Activated CD8-positive, alpha-beta T cell treated with anti-CD3 and anti-CD28 coated beads for 36 hours (primary cell): ENCODE data around the gene ZNF407. TPM values are rescaled to one million over a fixed set of nuclear protein-coding genes. Genes with fewer than 3 reads are reported as not detected.

Experiments
- ATAC-seq: fragments of 200-7000 bp; cut with Tn5 transposase; one replicate; pipeline ENCODE4 v1.10.0; 2021; ENCODE audit warnings: mild to moderate bottlenecking, moderate library complexity
- CTCF ChIA-PET: fragments of 350-600 bp; sonication (Branson Sonifier 250); formaldehyde crosslinking; loops from one replicate; lab custom pipeline; 2021; ENCODE audit warnings: antibody characterized with exemption; lab: Charles Lee
- POLR2A ChIA-PET: fragments of 350-600 bp; sonication (Branson Sonifier 250); formaldehyde crosslinking; loops from one replicate; lab custom pipeline; 2021; ENCODE audit warnings: antibody characterized with exemption; lab: Charles Lee
- DNase-seq: peaks from one replicate; pipeline ENCODE4 v3.0.0-alpha.2; 2020
- H3K27ac Mint-ChIP-seq: one replicate; pipeline ENCODE4 v1.8.0; 2021; ENCODE audit warnings: mild to moderate bottlenecking, mixed read lengths
- H3K27me3 Mint-ChIP-seq: one replicate; pipeline ENCODE4 v1.8.0; 2021; ENCODE audit warnings: mixed read lengths
- H3K36me3 Mint-ChIP-seq: one replicate; pipeline ENCODE4 v1.8.0; 2021; ENCODE audit warnings: low read depth, mixed read lengths
- H3K4me1 Mint-ChIP-seq: one replicate; pipeline ENCODE4 v1.8.0; 2021; ENCODE audit warnings: low read depth, mixed read lengths
- H3K4me3 Mint-ChIP-seq: one replicate; pipeline ENCODE4 v1.8.0; 2021; ENCODE audit warnings: mild to moderate bottlenecking, moderate library complexity, mixed read lengths
- H3K9me3 Mint-ChIP-seq: one replicate; pipeline ENCODE4 v1.8.0; 2021; ENCODE audit warnings: mixed read lengths
- CTCF ChIP-seq: fragments of 200-600 bp; IDR thresholded peaks from one replicate; pipeline ENCODE4 v1.8.0; 2022; ENCODE audit warnings: antibody characterized with exemption, mild to moderate bottlenecking
- intact Hi-C: fragments of 100-400 bp; cut with micrococcal nuclease; formaldehyde crosslinking; loops from one replicate; pipeline ENCODE4 v1.10.0; 2022
- total RNA-seq, 2 experiments: library from RNA; stranded (reverse); gene quantifications; one replicate each; pipeline ENCODE4 v1.2.3, GENCODE V29; 2021

The ZNF407 gene
- total RNA-seq, 2 experiments from 2014 or later: 9.9 to 10.8 TPM

- Mint-ChIP-seq H3K4me1 (peaks cover 20% of the 10 kb centered on the region), H3K4me3 (no peak overlapping the region), H3K36me3 (peaks cover 1% of the 10 kb centered on the region), H3K27ac (no peak overlapping the region), H3K27me3 (no peaks in the 10 kb centered on the region), H3K9me3 (no peaks in the 10 kb centered on the region)
- POLR2A ChIA-PET: no interaction called here
- intact Hi-C loops: no loop called here
- DNase-seq (no peak), ATAC-seq (no peak)
- no peak for TF ChIP-seq CTCF
- CTCF ChIA-PET: interaction anchor here (1.5 kb wide), 1 partner anchor 11 kb away, joined by 3 read pairs; no protein-coding TSS in a partner anchor
These were observed 348.3 kb downstream of the ZNF407 start for GRCh38 chr18:74945774-74946545.

GRCh38 chr18:74946646-74947375 lies 349.1 kb downstream of the ZNF407 start:
- ChIA-PET POLR2A (no interaction called here), CTCF (interaction anchor here (1.5 kb wide), 1 partner anchor 10 kb away, joined by 3 read pairs; no protein-coding TSS in a partner anchor)
- intact Hi-C loops: no loop called here

GRCh38 chr18:74947417-74947816 lies 349.7 kb downstream of the ZNF407 start:
- intact Hi-C loops: no loop called here
- H3K4me1 Mint-ChIP-seq: peaks cover 21% of the 10 kb centered on the region
- ATAC-seq: no peak
- H3K9me3 Mint-ChIP-seq: no peaks in the 10 kb centered on the region
- H3K27me3 Mint-ChIP-seq: no peaks in the 10 kb centered on the region
- no peaks in the 10 kb centered on the region for H3K36me3 Mint-ChIP-seq
- CTCF ChIA-PET: no interaction called here
- POLR2A ChIA-PET: no interaction called here
- TF ChIP-seq CTCF: no peak
- H3K4me3 Mint-ChIP-seq: no peak overlapping the region
- DNase-seq: no peak
- no peak overlapping the region for H3K27ac Mint-ChIP-seq

More at GRCh38 chr18:74946646-74947375, 349.1 kb downstream of the ZNF407 start:
- no peak for TF ChIP-seq CTCF
- DNase-seq: no peak
- ATAC-seq: no peak
- Mint-ChIP-seq H3K36me3 (peaks cover 1% of the 10 kb centered on the region), H3K27ac (no peak overlapping the region), H3K9me3 (no peaks in the 10 kb centered on the region), H3K4me3 (no peak overlapping the region), H3K4me1 (peaks cover 25% of the 10 kb centered on the region), H3K27me3 (no peaks in the 10 kb centered on the region)

GRCh38 chr18:74947875-74948274 lies 350.2 kb downstream of the ZNF407 start:
- Mint-ChIP-seq H3K27me3 (no peaks in the 10 kb centered on the region), H3K4me3 (no peak overlapping the region), H3K27ac (no peak overlapping the region), H3K9me3 (no peaks in the 10 kb centered on the region), H3K4me1 (peaks cover 19% of the 10 kb centered on the region), H3K36me3 (peaks cover 4% of the 10 kb centered on the region)
- CTCF ChIA-PET: no interaction called here
- intact Hi-C loops: no loop called here
- ATAC-seq: no peak
- POLR2A ChIA-PET: no interaction called here
- no peak for TF ChIP-seq CTCF
- DNase-seq: no peak

- DNase-seq (no peak), ATAC-seq (no peak)
- Mint-ChIP-seq H3K27ac (no peak overlapping the region), H3K4me3 (no peak overlapping the region), H3K9me3 (no peaks in the 10 kb centered on the region), H3K4me1 (peaks cover 19% of the 10 kb centered on the region), H3K36me3 (peaks cover 5% of the 10 kb centered on the region), H3K27me3 (no peaks in the 10 kb centered on the region)
- POLR2A ChIA-PET: no interaction called here
- TF ChIP-seq CTCF: no peak
- CTCF ChIA-PET: no interaction called here
- intact Hi-C loops: no loop called here
These were observed 351.9 kb downstream of the ZNF407 start for GRCh38 chr18:74949611-74950010.
